Neural progenitor cell (in vitro differentiated cells): Measurements from ENCODE around the gene TSPAN14.

ENCODE experiments used
- CTCF ChIP-seq: fragments of 200-600 bp; sonication (generic); IDR thresholded peaks from 2 replicates; pipeline ENCODE4 v1.5.1; 2017; ENCODE audit warnings: antibody characterized with exemption, mild to moderate bottlenecking
- EZH2 ChIP-seq: fragments of 200-600 bp; sonication (generic); IDR thresholded peaks from 2 replicates; pipeline ENCODE4 v1.6.1; 2017; ENCODE audit warnings: antibody characterized with exemption, mild to moderate bottlenecking, moderate library complexity
- EZH2phosphoT487 ChIP-seq: fragments of 200-600 bp; sonication (generic); IDR thresholded peaks from 2 replicates; pipeline ENCODE4 v1.6.1; 2017; ENCODE audit warnings: antibody characterized with exemption

- TF ChIP-seq CTCF, result no peak
- no peak for TF ChIP-seq EZH2
- no peak for TF ChIP-seq EZH2phosphoT487
These were observed 7.4 kb downstream of the TSPAN14 start for GRCh38 chr10:80461208-80462183.
